SU-DHL-6 (cell line): Measurements from ENCODE around the gene IFRD2.

Source experiments
- CTCF ChIP-seq: fragments of 200-600 bp; sonication (generic); IDR thresholded peaks from one replicate; pipeline ENCODE4 v1.5.1; 2017; ENCODE audit warnings: antibody characterized with exemption, mild to moderate bottlenecking, low read length, moderate library complexity; ENCODE audit not compliant: insufficient read depth, poor library complexity, severe bottlenecking
- EZH2phosphoT487 ChIP-seq: fragments of 200-600 bp; sonication (generic), shearing (Covaris generic); conservative IDR thresholded peaks from 2 replicates; pipeline ENCODE4 v1.6.1; 2018; ENCODE audit warnings: mild to moderate bottlenecking, antibody characterized with exemption, low read length, moderate library complexity, mixed read lengths

GRCh38 chr3:50295553-50296431 lies 3.6 kb upstream of the IFRD2 start:
- no peak for TF ChIP-seq CTCF
- TF ChIP-seq EZH2phosphoT487, result no peak
